Stromal cell of bone marrow (primary cell): ENCODE data around the gene OSBPL2.

ENCODE experiments used
- DNase-seq: peaks from one replicate; pipeline ENCODE4 v3.0.0-alpha.2; 2012; ENCODE audit warnings: low read depth

Gene OSBPL2

DNA sequence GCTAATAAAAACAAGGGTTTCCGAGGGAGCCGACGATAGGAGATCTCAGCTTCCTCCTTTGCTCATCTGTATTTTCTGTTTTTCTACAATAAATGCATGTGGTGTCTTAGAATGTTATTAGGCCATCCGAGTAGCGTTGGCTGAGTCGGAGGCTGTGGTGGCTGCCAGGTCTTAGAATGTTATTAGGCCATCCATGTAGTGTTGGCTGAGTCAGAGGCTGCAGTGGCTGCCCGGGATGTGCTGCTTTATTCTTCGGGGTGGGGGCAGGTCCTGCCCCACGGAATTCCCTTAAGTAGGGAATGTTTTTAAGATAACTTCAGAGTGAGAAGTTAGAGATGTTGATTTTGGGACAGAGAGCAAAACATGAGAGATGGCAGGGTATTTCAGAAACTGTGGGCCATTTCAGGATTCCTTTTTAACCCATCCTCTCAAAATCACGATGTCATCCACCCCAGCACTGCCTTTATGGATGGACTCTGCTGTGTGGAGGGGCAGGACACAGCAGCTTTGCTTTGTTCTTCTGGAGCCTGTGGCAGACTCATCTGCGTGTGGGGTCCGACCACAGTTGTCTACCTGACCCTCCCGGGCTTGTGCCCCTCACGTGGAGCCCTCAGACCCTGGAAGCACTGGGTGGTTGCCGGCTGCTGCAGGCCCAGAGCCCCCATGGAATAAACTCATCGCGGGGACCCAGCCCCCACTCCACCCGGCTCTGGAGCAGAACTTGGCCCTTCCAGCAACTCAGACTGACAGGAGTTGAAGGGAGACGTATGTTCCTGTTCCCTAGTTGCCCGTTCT lies 20.4 kb downstream of the OSBPL2 start:
- DNase-seq, result peak; percentile 73

DNA sequence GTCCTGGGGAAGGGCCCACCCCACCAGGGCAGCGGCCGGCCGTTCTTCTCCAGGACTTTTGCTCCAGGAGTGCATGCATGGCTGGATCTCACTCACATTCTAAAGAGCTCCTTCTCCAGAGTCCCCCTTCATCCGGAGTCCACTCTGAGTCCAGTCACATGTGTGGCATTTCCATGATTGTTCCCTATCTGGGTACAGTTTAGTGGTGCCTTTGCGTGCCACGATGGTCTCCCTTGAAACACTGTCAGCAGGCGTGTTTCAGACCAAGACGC lies 20.9 kb downstream of the OSBPL2 start:
- no peak for DNase-seq

- DNase-seq, result no peak
Observed at GRCh38 chr20:62262064-62262463, 23.7 kb downstream of the OSBPL2 start.

DNA sequence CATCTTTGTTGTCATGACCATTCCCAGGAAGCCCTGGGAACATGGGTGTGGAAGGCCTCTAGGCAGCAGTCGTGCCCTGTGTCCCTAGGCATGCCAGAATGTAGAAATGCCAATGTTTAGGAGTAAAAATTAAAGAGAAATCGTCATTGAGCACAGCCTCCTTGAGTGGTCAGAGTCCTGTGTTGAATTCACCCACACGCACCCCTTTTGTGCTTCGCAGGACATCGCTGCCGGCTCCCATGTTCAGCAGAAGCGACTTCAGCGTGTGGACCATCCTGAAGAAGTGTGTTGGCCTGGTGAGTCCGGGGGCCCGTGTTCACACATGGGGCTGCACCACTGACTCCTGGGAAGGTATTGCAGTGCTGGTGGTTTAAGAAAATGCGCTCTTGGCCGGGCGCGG lies 25.1 kb downstream of the OSBPL2 start:
- DNase-seq, result no peak

DNA sequence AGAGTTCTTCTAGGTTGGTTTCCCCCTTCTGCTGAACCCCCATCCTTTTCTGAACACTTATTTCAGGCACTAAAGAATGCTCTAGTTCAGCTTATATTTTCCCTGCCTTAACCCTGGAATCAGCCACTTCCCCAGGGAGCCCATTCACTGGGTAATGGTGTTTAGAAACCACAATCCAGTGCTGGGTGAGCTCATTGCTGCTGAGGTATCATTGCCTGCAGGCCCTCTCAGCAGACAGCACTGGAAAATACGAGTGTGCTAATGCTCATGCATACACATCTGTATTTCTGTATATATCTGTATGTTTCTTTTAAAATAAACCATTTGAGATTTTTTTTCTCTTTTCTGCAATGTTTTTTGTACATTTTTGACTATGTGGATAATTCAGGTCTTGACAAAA lies 27.0 kb downstream of the OSBPL2 start:
- DNase-seq, result no peak

DNA sequence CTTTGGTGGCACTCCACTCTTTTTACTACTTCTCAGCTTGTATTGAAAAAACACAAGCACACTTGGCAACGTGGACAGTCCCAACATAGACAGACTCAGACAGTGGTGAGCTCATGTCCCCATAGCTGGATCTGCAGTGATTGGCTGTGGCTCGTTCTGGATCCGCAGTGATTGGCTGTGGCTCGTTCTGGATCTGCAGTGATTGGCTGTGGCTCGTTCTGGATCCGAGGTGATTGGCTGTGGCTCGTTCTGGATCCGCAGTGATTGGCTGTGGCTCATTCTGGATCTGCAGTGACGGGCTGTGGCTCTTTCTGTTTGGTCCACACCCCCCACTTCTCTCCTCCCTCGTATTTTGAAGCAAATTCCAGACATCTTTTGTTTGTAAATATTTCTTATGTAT lies 28.0 kb downstream of the OSBPL2 start:
- DNase-seq, result no peak

GRCh38 chr20:62266851-62267250 lies 28.5 kb downstream of the OSBPL2 start:
- DNase-seq, result no peak

DNA sequence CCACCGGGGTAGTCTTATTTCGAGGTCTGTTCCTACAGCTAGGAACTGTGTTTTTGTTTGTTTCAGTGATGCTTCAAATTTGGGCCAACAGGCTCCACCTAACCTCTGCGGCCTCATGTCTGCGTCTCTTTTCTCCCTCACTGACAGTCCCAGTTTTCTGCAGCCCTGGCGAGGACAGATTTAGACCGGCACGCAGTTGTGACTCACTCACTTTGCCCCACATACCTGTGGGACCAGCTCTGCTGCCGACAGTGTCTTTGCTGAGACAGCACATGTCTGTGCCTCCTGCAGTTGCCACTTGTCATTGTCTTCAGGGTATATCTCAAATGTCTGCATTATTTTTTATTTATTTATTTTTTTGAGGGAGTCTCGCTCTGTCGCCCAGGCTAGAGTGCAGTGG lies 29.2 kb downstream of the OSBPL2 start:
- no peak for DNase-seq

GRCh38 chr20:62268228-62268900 lies 30.0 kb downstream of the OSBPL2 start:
- DNase-seq, result no peak

DNA sequence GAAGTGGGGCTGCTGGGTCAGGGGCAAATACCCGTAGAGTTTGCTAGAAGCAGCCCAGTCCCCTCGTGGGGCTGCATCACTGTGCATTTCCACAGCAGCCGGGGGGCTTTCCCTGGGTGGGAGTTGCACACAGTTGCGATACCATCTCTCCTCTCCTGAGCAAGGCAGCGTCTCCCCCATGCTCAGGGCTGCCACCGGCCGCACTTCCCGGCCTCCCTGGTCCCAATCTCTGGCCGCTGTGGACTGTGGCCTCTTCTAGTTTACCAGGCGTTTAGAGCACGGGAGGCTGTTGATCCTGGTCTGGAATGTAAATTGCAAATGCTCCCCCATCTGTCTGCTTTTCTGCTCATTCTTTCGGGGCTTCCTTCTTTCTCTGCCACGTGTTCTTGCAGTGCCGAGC lies 31.1 kb downstream of the OSBPL2 start:
- no peak for DNase-seq

DNA sequence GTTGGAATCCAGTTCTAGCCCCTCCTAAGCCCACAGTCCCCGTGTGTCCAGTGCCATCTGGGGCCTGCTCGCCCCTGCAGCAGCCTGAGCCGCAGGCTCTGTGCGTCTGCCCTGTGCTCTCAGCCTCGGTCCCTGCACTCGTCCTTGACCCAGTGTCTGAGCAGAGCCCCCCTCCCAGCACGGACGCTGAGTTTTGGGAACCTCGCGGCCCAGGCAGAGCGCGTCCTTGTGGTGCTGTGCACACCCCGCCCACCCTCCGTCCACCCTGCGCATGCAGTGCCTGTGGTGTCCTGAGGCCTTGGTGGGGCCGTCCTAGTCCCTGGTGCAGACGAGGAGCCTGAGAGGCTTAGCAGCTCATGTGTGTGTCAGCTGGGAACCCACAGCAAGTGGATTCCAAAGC lies 31.6 kb downstream of the OSBPL2 start:
- DNase-seq, result no peak

DNA sequence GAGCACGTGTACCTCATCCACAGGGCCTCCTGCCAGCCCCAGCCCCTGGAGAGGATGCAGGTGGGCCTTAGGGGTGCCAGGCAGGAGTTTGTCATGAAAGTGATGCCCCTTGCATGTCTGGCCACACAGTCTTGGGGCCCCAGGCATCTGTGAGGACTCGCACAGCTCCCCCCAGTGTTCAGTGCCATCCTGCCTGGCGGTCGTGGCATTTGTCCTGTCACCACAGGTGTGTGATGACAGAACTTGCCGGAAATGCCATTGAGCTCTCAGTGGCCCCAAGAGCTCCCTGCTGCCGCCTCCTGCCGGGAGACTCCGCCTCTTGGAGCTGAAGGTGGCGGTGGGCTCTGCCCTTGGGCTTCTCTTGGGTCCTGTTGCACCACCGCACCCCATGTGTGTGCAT lies 33.9 kb downstream of the OSBPL2 start:
- no peak for DNase-seq

DNA sequence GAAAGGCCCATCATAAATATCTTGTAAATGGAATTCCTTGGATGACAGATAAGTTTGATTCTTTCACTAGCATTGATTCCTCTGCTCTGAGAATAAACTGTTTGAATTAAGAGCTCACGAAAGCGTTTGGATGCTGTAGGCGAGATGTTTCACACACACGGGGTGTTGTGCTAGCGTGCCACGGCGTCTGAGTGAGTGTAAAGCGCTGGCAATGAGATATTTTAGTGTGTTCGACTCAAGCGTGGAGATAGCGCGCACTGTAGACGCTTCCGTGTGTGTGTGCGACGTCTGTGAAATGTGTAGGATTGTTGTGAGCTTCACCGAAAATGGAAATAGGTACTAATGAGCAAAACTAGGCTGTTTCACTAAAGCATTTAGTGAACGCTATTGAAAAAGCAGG lies 35.1 kb downstream of the OSBPL2 start:
- no peak for DNase-seq

- no peak for DNase-seq
Observed at GRCh38 chr20:62274332-62274950, 36.1 kb downstream of the OSBPL2 start.

- no peak for DNase-seq
Observed at GRCh38 chr20:62275219-62275618, 36.9 kb downstream of the OSBPL2 start.

- DNase-seq, result no peak
Observed at GRCh38 chr20:62276439-62276838, 38.1 kb downstream of the OSBPL2 start.

DNA sequence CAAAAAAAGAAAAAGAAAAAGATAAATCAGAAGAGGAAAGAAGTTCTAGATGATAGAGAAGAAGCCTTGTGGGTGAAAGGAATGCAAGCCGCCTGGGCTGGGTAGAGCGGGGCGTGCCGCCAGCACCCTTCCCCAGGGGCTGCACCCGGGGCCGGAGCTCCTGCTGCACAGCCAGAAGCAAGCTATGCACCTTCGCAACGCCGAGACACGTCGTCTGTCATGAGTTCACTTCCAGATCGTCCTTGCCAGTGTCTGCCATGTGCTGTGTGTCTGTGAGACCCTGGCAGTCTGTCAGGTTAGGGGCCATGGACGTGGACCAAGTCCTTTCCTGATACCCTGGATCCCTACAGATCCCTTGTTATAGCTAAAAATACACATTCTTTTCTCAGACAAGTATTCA lies 38.9 kb downstream of the OSBPL2 start:
- DNase-seq, result no peak

DNA sequence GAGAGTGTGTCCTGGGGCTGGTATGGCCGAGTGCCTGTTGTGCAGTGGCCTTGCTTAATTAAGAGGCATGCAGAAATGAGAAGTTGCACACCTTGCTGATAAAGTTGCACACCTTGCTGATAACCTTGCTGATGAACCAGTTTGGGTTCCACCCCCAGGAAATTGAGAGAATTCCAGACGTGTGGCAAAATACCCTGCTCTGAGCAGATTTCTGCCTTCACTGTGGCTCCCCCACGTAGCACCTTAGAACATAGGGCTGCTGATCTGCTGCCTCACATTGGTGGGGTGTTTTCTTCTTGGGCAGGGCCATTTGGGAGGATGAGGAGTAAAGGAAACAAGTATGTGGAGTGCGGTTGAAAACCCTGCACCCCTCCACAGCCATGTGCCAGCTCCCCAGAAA lies 42.0 kb downstream of the OSBPL2 start:
- DNase-seq, result no peak

GRCh38 chr20:62281161-62281933 lies 43.0 kb downstream of the OSBPL2 start:
- no peak for DNase-seq

GRCh38 chr20:62282103-62282502 lies 43.8 kb downstream of the OSBPL2 start:
- no peak for DNase-seq

- DNase-seq, result no peak
Observed at GRCh38 chr20:62282877-62283503, 44.7 kb downstream of the OSBPL2 start.

DNA sequence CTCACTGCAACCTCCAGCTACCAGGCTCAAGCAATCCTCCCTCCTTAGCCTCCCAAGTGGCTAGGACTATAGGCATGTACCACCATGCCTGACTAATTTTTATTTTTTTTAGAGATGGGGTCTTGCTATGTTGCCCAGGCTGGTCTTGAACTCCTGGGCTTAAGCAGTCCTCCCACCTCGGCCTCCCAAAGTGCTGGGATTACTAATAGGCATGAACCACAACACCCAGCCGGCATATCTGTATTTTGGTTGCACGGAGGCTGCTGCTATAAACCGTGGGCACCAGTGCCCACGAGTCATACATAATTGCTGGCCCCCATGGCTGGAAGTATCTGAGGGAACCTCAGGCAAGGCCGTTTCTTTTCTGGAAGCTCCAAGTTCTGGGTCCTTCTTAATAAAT lies 46.1 kb downstream of the OSBPL2 start:
- no peak for DNase-seq
